Smooth muscle cell (in vitro differentiated cells): ENCODE results near the gene GPATCH1. TPM values are rescaled to one million over a fixed set of nuclear protein-coding genes. Genes with fewer than 3 reads are reported as not detected.

Experiments used
- DNase-seq: peaks from one replicate; lab custom pipeline; 2025; ENCODE audit not compliant: unreplicated experiment; lab: John Stamatoyannopoulos, UW
- H2AFZ ChIP-seq: fragments of 200-600 bp; sonication (generic); 2 replicates; pipeline ENCODE4 v1.6.0; 2016; ENCODE audit warnings: antibody characterized with exemption, low read depth, mild to moderate bottlenecking
- H3F3A ChIP-seq: fragments of 200-600 bp; sonication (generic); 2 replicates; pipeline ENCODE4 v1.6.0; 2017; ENCODE audit warnings: antibody characterized with exemption, low read depth
- H3K27ac ChIP-seq: fragments of 200-600 bp; sonication (generic); 2 replicates; pipeline ENCODE4 v1.5.1; 2016; ENCODE audit warnings: low read depth, mild to moderate bottlenecking
- H3K27me3 ChIP-seq: fragments of 200-600 bp; sonication (generic); 2 replicates; pipeline ENCODE4 v1.6.1; 2016; ENCODE audit warnings: low read depth, mild to moderate bottlenecking
- H3K36me3 ChIP-seq: fragments of 200-600 bp; sonication (generic); 2 replicates; pipeline ENCODE4 v1.5.1; 2016; ENCODE audit warnings: low read depth
- H3K4me1 ChIP-seq: fragments of 200-600 bp; sonication (generic); 2 replicates; pipeline ENCODE4 v1.5.1; 2016; ENCODE audit warnings: low read depth
- H3K4me2 ChIP-seq: fragments of 200-600 bp; sonication (generic); 2 replicates; pipeline ENCODE4 v1.6.0; 2016; ENCODE audit warnings: mild to moderate bottlenecking
- H3K4me3 ChIP-seq: fragments of 200-600 bp; sonication (generic); 2 replicates; pipeline ENCODE4 v1.5.1; 2016; ENCODE audit warnings: mild to moderate bottlenecking
- H3K79me2 ChIP-seq: fragments of 200-600 bp; sonication (generic); 2 replicates; pipeline ENCODE4 v1.6.0; 2016; ENCODE audit warnings: low read depth, mild to moderate bottlenecking
- H3K9ac ChIP-seq: fragments of 200-600 bp; sonication (generic); 2 replicates; pipeline ENCODE4 v1.6.0; 2016; ENCODE audit warnings: low read depth
- H3K9me3 ChIP-seq: fragments of 200-600 bp; sonication (generic); replicated peaks from 2 replicates; pipeline ENCODE4 v1.5.1; 2016; ENCODE audit warnings: low read depth
- H4K20me1 ChIP-seq: fragments of 200-600 bp; sonication (generic); 2 replicates; pipeline ENCODE4 v1.6.0; 2016; ENCODE audit warnings: low read depth
- WGBS: methylation state at CpG from one replicate; pipeline ENCODE4 v1.1.7; 2016; ENCODE audit warnings: low lambda C conversion rate; 5-methylcytosine and 5-hydroxymethylcytosine counted together
- polyA plus RNA-seq: library from polyadenylated mRNA; unstranded; fragments of >200 nt; fragmentation: Nextera tagmentation; extraction: Ambion mirVana; gene quantifications from 2 replicates; pipeline ENCODE4 v1.2.1, GENCODE V29; 2016
- total RNA-seq: library from RNA; depleted of rRNA; stranded (reverse); fragments of >200 nt; gene quantifications from 2 replicates; pipeline ENCODE4 v1.2.3, GENCODE V29; 2014
- TF ChIP-seq, protein P1 (sequence below): fragments of 200-600 bp; sonication (generic); IDR thresholded peaks from 2 replicates; pipeline ENCODE4 v1.5.1; 2017; ENCODE audit warnings: borderline replicate concordance, mild to moderate bottlenecking, antibody characterized with exemption; ENCODE audit not compliant: insufficient read depth, poor library complexity, severe bottlenecking

The GPATCH1 gene
- total and polyA plus RNA-seq, 2 experiments from 2014 or later: 2.8 to 4.3 TPM

DNA sequence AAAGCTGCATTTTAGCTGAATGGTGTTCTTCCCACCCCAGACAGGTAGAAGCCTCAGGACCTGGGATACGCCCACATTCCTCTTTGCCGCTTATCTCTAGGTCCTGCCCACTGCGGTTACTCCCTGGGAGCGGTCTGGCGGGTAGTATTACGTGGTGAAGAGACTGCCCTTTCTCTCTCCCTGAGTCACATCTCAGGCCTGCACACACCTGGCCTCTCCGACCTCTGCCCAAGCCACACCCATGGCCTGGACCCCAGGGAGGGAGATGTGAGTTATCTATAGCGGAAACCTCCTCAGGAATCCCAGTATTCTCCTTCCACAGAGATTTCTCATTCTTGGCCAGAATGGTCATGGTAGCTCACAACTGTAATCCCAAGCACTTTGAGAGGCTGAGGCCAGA lies 33.6 kb upstream of the GPATCH1 start:
- WGBS: 51% methylated on average over 8 of the region's 8 CpGs
- no peaks in the 10 kb centered on the region for H3K79me2 ChIP-seq

DNA sequence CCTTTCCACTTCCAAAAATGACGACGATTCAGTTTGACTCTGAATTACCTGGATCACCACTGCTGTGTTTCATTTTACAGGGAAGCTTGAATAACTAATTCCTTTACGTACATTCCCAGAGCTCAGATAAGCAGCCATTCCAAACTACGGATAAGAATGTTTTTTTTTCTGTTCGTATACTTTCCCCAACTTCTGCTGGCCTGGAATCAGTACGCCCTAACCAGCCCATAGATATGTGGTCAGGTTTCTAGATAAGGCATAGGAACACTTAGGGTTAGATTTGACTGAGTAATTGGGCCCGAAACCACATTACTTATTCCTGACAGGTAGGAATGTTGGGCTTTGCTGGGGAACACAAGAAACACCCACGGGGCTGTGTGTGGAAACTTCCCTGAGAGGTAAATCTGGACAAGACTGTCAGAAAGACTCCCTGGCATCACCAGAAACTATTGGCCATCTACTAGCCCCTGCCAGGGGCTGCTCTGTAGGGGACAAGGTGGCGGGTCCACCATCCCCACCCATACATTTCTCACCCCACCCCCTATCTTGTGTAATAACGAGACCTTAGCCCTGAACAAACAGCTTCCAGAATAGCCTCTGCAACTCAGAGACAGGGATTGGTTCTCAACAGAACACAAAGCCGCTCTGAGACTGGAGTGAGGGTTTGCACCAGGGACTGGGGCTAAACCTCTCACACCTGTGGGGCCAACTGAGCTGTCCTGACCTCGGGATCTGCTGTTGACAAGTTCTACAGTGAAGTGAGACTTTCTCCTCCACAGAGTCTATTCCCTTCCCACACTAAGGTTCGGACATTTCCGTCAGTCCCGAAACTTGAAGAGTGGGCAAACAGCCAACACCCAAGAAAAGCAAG lies 31.9 kb upstream of the GPATCH1 start:
- H3K27me3 ChIP-seq: no peaks in the 10 kb centered on the region
- H2AFZ ChIP-seq: no peak overlapping the region
- H3K4me1 ChIP-seq: no peaks in the 10 kb centered on the region
- no peaks in the 10 kb centered on the region for H3F3A ChIP-seq
- WGBS: 65% methylated on average over 15 of the region's 15 CpGs
- no peaks in the 10 kb centered on the region for H3K36me3 ChIP-seq
- TF ChIP-seq, protein P1, sequence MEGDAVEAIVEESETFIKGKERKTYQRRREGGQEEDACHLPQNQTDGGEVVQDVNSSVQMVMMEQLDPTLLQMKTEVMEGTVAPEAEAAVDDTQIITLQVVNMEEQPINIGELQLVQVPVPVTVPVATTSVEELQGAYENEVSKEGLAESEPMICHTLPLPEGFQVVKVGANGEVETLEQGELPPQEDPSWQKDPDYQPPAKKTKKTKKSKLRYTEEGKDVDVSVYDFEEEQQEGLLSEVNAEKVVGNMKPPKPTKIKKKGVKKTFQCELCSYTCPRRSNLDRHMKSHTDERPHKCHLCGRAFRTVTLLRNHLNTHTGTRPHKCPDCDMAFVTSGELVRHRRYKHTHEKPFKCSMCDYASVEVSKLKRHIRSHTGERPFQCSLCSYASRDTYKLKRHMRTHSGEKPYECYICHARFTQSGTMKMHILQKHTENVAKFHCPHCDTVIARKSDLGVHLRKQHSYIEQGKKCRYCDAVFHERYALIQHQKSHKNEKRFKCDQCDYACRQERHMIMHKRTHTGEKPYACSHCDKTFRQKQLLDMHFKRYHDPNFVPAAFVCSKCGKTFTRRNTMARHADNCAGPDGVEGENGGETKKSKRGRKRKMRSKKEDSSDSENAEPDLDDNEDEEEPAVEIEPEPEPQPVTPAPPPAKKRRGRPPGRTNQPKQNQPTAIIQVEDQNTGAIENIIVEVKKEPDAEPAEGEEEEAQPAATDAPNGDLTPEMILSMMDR: no peak
- H3K4me3 ChIP-seq: no peak overlapping the region
- no peaks in the 10 kb centered on the region for H3K9me3 ChIP-seq
- H4K20me1 ChIP-seq: no peaks in the 10 kb centered on the region
- no peak overlapping the region for H3K27ac ChIP-seq
- H3K9ac ChIP-seq: no peak overlapping the region
- H3K4me2 ChIP-seq: no peak overlapping the region
- H3K79me2 ChIP-seq: no peaks in the 10 kb centered on the region
- no peak for DNase-seq

More for the DNA sequence above, 33.6 kb upstream of the GPATCH1 start:
- Histone ChIP-seq H3K9me3 (no peaks in the 10 kb centered on the region), H3K9ac (no peak overlapping the region), H4K20me1 (no peaks in the 10 kb centered on the region), H3K36me3 (no peaks in the 10 kb centered on the region), H3K4me2 (no peak overlapping the region), H2AFZ (no peak overlapping the region), H3K27me3 (no peaks in the 10 kb centered on the region), H3K4me3 (no peak overlapping the region), H3K4me1 (no peaks in the 10 kb centered on the region), H3F3A (no peaks in the 10 kb centered on the region), H3K27ac (no peak overlapping the region)
- DNase-seq: no peak
- TF ChIP-seq, protein P1: no peak

DNA sequence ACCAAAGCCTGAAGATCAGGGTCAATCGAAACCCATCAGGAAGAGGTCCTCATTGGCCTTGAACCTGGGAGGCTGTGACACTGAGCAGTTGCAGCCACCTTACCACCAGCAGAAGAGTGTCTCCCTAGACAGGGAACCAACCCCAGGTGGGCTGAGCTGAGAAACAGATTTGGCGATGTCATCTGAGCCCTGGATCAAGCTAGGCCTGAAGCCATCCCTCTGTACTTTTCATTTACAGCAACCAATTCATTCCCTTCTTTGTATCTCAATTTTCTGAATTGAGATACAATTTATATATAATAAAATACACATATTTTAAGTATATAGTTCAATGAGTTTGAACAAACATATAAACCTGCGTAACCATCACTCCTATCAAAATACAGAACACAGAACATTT lies 30.9 kb upstream of the GPATCH1 start:
- no peaks in the 10 kb centered on the region for H4K20me1 ChIP-seq
- WGBS: 96% methylated on average over 3 of the region's 3 CpGs
- no peaks in the 10 kb centered on the region for H3K4me1 ChIP-seq
- H3F3A ChIP-seq: no peaks in the 10 kb centered on the region
- H3K27ac ChIP-seq: no peak overlapping the region
- no peaks in the 10 kb centered on the region for H3K9me3 ChIP-seq
- no peaks in the 10 kb centered on the region for H3K79me2 ChIP-seq
- DNase-seq: no peak
- H3K27me3 ChIP-seq: no peaks in the 10 kb centered on the region
- no peak overlapping the region for H3K4me3 ChIP-seq
- TF ChIP-seq, protein P1: no peak
- H3K9ac ChIP-seq: no peak overlapping the region
- no peak overlapping the region for H2AFZ ChIP-seq
- H3K4me2 ChIP-seq: no peak overlapping the region
- H3K36me3 ChIP-seq: no peaks in the 10 kb centered on the region
